HepG2 (cell line): ENCODE measurements around the gene SLAMF9. TPM values are rescaled to one million over a fixed set of nuclear protein-coding genes. Genes with fewer than 3 reads are reported as not detected.

Experiments
- ATAC-seq: fragments of 200-7000 bp; cut with Tn5 transposase; 3 replicates; pipeline ENCODE4 v1.9.1; 2020; ENCODE audit warnings: mild to moderate bottlenecking, moderate library complexity
- BruUV-seq: library from RNA; stranded (reverse); fragments of 400-500 nt; replicated peaks from 2 replicates; lab custom pipeline; 2021; lab: Mats Ljungman, UMichigan
- CTCF ChIA-PET: fragments of 300-600 bp; formaldehyde crosslinking; extraction: SDS; loops from one replicate; lab custom pipeline; 2021; ENCODE audit warnings: low total read pairs, inconsistent platforms, low intra/inter-chr PET ratio; lab: Yijun Ruan, JAX
- POLR2A ChIA-PET: fragments of 350-600 bp; sonication (Branson Sonifier 250); formaldehyde crosslinking; loops from one replicate; lab custom pipeline; 2020; ENCODE audit warnings: antibody characterized with exemption, inconsistent platforms; lab: Yijun Ruan, JAX
- DNase-seq: peaks from one replicate; pipeline ENCODE4 v3.0.0-alpha.2; 2015; ENCODE audit warnings: low spot score
- FAIRE-seq: peaks from 3 replicates; lab custom pipeline; 2011; peaks lifted over from hg19 to GRCh38; lab: Jason Lieb, UNC
- H2AFZ ChIP-seq: one replicate; pipeline ENCODE4 v1.6.1; 2011; ENCODE audit warnings: low read length, inconsistent platforms
- H3K27ac ChIP-seq: fragments of 300-600 bp; 3 replicates; pipeline ENCODE4 v1.8.0; 2011; ENCODE audit warnings: mixed run types, mild to moderate bottlenecking, mixed read lengths, low read length, inconsistent platforms; ENCODE audit not compliant: insufficient read depth; ENCODE audit errors: extremely low read length
- H3K27me3 ChIP-seq, 2 experiments: fragments of 200-600 bp in 1 of 2; 2 replicates in 1 of 2; 3 replicates in 1 of 2; pipeline versions ENCODE4 v1.6.0 to v1.8.0; 2011; ENCODE audit warnings: low read length in 2 of 2, mild to moderate bottlenecking in 2 of 2, moderate library complexity in 2 of 2, inconsistent platforms in 1 of 2; ENCODE audit not compliant: insufficient read depth in 2 of 2, control insufficient read depth in 1 of 2
- H3K36me3 ChIP-seq, 2 experiments: fragments of 200-600 bp in 1 of 2; replicated peaks in 1 of 2; 2 replicates in 1 of 2; 3 replicates in 1 of 2; pipeline versions ENCODE4 v1.5.1 to v1.8.0; 2011; ENCODE audit warnings: low read length in 2 of 2, inconsistent platforms in 1 of 2; ENCODE audit not compliant: insufficient read depth in 2 of 2, control insufficient read depth in 1 of 2
- H3K4me1 ChIP-seq: 2 replicates; pipeline ENCODE4 v1.5.1; 2012; ENCODE audit warnings: low read length, inconsistent platforms; ENCODE audit not compliant: insufficient read depth
- H3K4me2 ChIP-seq: 2 replicates; pipeline ENCODE4 v1.6.0; 2011; ENCODE audit warnings: low read depth, low read length, inconsistent platforms
- H3K4me3 ChIP-seq, 3 experiments: fragments of 200-600 bp in 1 of 3; sonication (generic), shearing (Covaris generic) in 1 of 3; replicated peaks in 1 of 3; 2 replicates each; pipeline ENCODE4 v1.5.1; 2011 to 2016; ENCODE audit warnings: low read length in 3 of 3, inconsistent platforms in 2 of 3, low read depth in 2 of 3, mild to moderate bottlenecking in 2 of 3, control low read depth in 1 of 3, mixed read lengths in 1 of 3; ENCODE audit not compliant: insufficient read depth in 1 of 3
- H3K79me2 ChIP-seq: one replicate; pipeline ENCODE4 v1.6.1; 2011; ENCODE audit warnings: low read length, inconsistent platforms; ENCODE audit not compliant: insufficient read depth
- H3K9ac ChIP-seq: 2 replicates; pipeline ENCODE4 v1.6.0; 2011; ENCODE audit warnings: mild to moderate bottlenecking, low read depth, low read length, inconsistent platforms; ENCODE audit not compliant: insufficient read depth
- H3K9me3 ChIP-seq: 2 replicates; pipeline ENCODE4 v1.5.1; 2012; ENCODE audit warnings: mild to moderate bottlenecking, low read length
- H4K20me1 ChIP-seq: 2 replicates; pipeline ENCODE4 v1.6.0; 2011; ENCODE audit warnings: inconsistent platforms, mild to moderate bottlenecking, low read length, moderate library complexity; ENCODE audit not compliant: insufficient read depth
- BORCS8-MEF2B ChIP-seq: sonication (generic); formaldehyde crosslinking; IDR thresholded peaks from 2 replicates; pipeline ENCODE4 v1.8.0; 2022; ENCODE audit warnings: mild to moderate bottlenecking, missing genetic modification reagents
- KDM4B ChIP-seq: sonication (generic); formaldehyde crosslinking; IDR thresholded peaks from 2 replicates; pipeline ENCODE4 v1.4.0; 2020; ENCODE audit warnings: missing genetic modification reagents
- MXD4 ChIP-seq: IDR thresholded peaks from 2 replicates; pipeline ENCODE4 v1.6.1; 2016; ENCODE audit warnings: mild to moderate bottlenecking, missing biosample characterization, missing genetic modification reagents
- SRSF4 ChIP-seq: fragments of 200-400 bp; formaldehyde crosslinking; IDR thresholded peaks from one replicate; pipeline ENCODE4 v1.6.1; 2018; ENCODE audit warnings: mild to moderate bottlenecking, low read depth, low read length, moderate library complexity; ENCODE audit not compliant: poor library complexity, severe bottlenecking
- TBX2 ChIP-seq: sonication (generic); formaldehyde crosslinking; IDR thresholded peaks from 2 replicates; pipeline ENCODE4 v1.5.0; 2020; ENCODE audit warnings: missing genetic modification reagents, mild to moderate bottlenecking, borderline replicate concordance
- ZNF550 ChIP-seq: sonication (generic); formaldehyde crosslinking; IDR thresholded peaks from 2 replicates; pipeline ENCODE4 v1.4.0; 2020; ENCODE audit warnings: mild to moderate bottlenecking, missing genetic modification reagents, borderline replicate concordance
- ZNF564 ChIP-seq: sonication (generic); formaldehyde crosslinking; IDR thresholded peaks from 2 replicates; pipeline ENCODE4 v1.8.1; 2023; ENCODE audit warnings: mild to moderate bottlenecking, missing genetic modification reagents
- ZNF567 ChIP-seq: sonication (generic); formaldehyde crosslinking; IDR thresholded peaks from 2 replicates; pipeline ENCODE4 v1.8.1; 2023; ENCODE audit warnings: mild to moderate bottlenecking, missing genetic modification reagents, borderline replicate concordance
- WGBS: methylation state at CpG from one replicate; pipeline ENCODE4 v1.1.6; 2017; ENCODE audit warnings: low lambda C conversion rate; 5-methylcytosine and 5-hydroxymethylcytosine counted together
- in situ Hi-C: cut with HindIII; loops from 2 replicates; pipeline ENCODE4 v1.10.0; 2017; ENCODE audit warnings: low pct_unique_long_range_greater_than_20kb; ENCODE audit not compliant: extremely low pct_ligation_motif_present
- intact Hi-C: fragments of 100-400 bp; cut with micrococcal nuclease; formaldehyde crosslinking; loops from one replicate; pipeline ENCODE4 v1.10.0; 2022; ENCODE audit not compliant: unreplicated experiment
- polyA plus RNA-seq, 8 experiments: library from polyadenylated mRNA; depleted of rRNA in 3 of 8; stranded (reverse) in 7 of 8; unstranded in 1 of 8; fragments of >200 nt; fragmentation: Illumina TruSeq in 4 of 8; extraction: Trizol in 4 of 8; gene quantifications; 2 replicates each; pipeline versions ENCODE4 v1.2.1 to v1.2.3, GENCODE V29; 2011 to 2016; ENCODE audit warnings: low read depth in 4 of 8, missing spikeins in 1 of 8, mixed read lengths in 1 of 8; ENCODE audit not compliant: insufficient read depth in 1 of 8
- total RNA-seq, 5 experiments: library from RNA; depleted of rRNA; stranded (reverse); fragments of >200 nt; fragmentation: Illumina TruSeq; extraction: Trizol; gene quantifications; 2 replicates each; pipeline ENCODE4 v1.2.3, GENCODE V29; 2016; ENCODE audit warnings: low read depth in 1 of 5
- TF ChIP-seq, protein P1 (sequence below): sonication (generic); formaldehyde crosslinking; IDR thresholded peaks from 2 replicates; pipeline ENCODE4 v1.8.0; 2022; ENCODE audit warnings: missing genetic modification reagents, mild to moderate bottlenecking, moderate library complexity, borderline replicate concordance
- TF ChIP-seq, protein P2 (sequence below): fragments of 450-650 bp; IDR thresholded peaks from 2 replicates; pipeline ENCODE4 v1.6.1; 2016
- TF ChIP-seq, protein P3 (sequence below): sonication (generic); formaldehyde crosslinking; IDR thresholded peaks from 2 replicates; pipeline ENCODE4 v1.5.0; 2020; ENCODE audit warnings: missing genetic modification reagents
- TF ChIP-seq, protein P4 (sequence below): sonication (generic); formaldehyde crosslinking; IDR thresholded peaks from 2 replicates; pipeline ENCODE4 v1.4.0; 2020; ENCODE audit warnings: mild to moderate bottlenecking, missing genetic modification reagents

The SLAMF9 gene
- total and polyA plus RNA-seq, 2 of the 13 experiments (the other 11 are each of a cell fraction or from before 2014, with no cell fraction given): 0.82 TPM; not detected in 1

DNA sequence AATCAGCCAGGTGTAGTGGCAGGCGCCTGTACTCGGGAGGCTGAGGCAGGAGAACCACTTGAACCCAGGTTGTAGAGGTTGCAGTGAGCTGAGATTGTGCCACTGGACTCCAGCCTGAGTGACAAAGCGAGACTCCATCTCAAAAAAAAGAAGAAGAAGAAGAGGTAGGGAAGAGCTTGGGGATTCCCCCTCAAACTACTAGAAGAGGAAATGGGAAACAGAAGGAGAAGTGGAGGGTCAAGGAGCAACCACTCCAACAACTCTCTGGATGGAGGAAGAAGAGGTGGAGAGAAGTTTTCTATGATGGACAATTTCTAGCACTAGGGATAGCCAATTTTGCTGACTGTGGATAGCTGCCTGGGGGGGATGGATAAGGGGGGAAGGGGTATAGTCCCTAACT lies 14.9 kb upstream of the SLAMF9 start:
- Histone ChIP-seq H3K79me2 (no peaks in the 10 kb centered on the region), H4K20me1 (no peaks in the 10 kb centered on the region), H3K4me1 (peaks cover 32% of the 10 kb centered on the region), H3K9me3 (no peaks in the 10 kb centered on the region), H3K4me2 (no peak overlapping the region), H3K36me3 (no peaks in the 10 kb centered on the region), H3K4me3 (no peak overlapping the region), H3K27me3 (peaks cover 3 to 17% of the 10 kb centered on the region in 2 experiments; a peak in 4 of 5 replicates), H3K27ac (no peak overlapping the region), H3K9ac (no peak overlapping the region), H2AFZ (no peak overlapping the region)
- FAIRE-seq (no peak), ATAC-seq (no peak), DNase-seq (no peak)
- BruUV-seq: no TSS peak
- in situ Hi-C loops (no loop called here), intact Hi-C loops (no loop called here)
- 57% methylated on average over 3 of the region's 3 CpGs for WGBS
- no peak for TF ChIP-seq TBX2 (CRISPR knock-in tag)
- TF ChIP-seq, protein P1, sequence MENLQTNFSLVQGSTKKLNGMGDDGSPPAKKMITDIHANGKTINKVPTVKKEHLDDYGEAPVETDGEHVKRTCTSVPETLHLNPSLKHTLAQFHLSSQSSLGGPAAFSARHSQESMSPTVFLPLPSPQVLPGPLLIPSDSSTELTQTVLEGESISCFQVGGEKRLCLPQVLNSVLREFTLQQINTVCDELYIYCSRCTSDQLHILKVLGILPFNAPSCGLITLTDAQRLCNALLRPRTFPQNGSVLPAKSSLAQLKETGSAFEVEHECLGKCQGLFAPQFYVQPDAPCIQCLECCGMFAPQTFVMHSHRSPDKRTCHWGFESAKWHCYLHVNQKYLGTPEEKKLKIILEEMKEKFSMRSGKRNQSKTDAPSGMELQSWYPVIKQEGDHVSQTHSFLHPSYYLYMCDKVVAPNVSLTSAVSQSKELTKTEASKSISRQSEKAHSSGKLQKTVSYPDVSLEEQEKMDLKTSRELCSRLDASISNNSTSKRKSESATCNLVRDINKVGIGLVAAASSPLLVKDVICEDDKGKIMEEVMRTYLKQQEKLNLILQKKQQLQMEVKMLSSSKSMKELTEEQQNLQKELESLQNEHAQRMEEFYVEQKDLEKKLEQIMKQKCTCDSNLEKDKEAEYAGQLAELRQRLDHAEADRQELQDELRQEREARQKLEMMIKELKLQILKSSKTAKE (CRISPR knock-in tag): no peak
- no peak for TF ChIP-seq SRSF4
- no peak for TF ChIP-seq BORCS8-MEF2B (CRISPR knock-in tag)
- no peak for TF ChIP-seq MXD4 (CRISPR knock-in tag)
- no peak for TF ChIP-seq KDM4B
- CTCF ChIA-PET: no interaction called here
- POLR2A ChIA-PET: no interaction called here

DNA sequence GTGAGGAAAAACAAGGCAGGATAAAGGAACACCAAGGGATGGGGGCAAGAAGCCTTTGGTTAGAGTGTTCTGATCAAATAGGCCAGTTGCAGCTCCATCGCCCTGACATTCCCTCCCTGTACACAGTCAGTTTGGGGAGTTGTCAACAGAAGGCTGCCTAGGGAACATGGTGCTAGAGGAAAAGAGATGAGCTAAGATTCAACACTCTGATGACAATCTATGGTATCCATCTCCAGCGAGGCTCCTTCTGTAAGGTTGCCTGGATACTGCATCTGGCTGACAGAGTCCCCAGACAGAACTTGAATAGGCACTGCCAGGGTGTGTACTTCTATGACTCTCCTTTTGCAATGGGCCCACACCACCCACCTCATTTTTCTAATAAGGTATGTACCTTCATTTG lies 11.2 kb upstream of the SLAMF9 start:
- no peak for FAIRE-seq
- in situ Hi-C loops: no loop called here
- POLR2A ChIA-PET: no interaction called here
- TF ChIP-seq ZNF567 (CRISPR knock-in tag): no peak
- no peak for TF ChIP-seq ZNF550 (CRISPR knock-in tag)
- TF ChIP-seq, protein P2, sequence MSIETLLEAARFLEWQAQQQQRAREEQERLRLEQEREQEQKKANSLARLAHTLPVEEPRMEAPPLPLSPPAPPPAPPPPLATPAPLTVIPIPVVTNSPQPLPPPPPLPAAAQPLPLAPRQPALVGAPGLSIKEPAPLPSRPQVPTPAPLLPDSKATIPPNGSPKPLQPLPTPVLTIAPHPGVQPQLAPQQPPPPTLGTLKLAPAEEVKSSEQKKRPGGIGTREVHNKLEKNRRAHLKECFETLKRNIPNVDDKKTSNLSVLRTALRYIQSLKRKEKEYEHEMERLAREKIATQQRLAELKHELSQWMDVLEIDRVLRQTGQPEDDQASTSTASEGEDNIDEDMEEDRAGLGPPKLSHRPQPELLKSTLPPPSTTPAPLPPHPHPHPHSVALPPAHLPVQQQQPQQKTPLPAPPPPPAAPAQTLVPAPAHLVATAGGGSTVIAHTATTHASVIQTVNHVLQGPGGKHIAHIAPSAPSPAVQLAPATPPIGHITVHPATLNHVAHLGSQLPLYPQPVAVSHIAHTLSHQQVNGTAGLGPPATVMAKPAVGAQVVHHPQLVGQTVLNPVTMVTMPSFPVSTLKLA: no peak
- TF ChIP-seq, protein P3, sequence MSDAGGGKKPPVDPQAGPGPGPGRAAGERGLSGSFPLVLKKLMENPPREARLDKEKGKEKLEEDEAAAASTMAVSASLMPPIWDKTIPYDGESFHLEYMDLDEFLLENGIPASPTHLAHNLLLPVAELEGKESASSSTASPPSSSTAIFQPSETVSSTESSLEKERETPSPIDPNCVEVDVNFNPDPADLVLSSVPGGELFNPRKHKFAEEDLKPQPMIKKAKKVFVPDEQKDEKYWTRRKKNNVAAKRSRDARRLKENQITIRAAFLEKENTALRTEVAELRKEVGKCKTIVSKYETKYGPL (CRISPR knock-in tag): no peak
- TF ChIP-seq, protein P4, sequence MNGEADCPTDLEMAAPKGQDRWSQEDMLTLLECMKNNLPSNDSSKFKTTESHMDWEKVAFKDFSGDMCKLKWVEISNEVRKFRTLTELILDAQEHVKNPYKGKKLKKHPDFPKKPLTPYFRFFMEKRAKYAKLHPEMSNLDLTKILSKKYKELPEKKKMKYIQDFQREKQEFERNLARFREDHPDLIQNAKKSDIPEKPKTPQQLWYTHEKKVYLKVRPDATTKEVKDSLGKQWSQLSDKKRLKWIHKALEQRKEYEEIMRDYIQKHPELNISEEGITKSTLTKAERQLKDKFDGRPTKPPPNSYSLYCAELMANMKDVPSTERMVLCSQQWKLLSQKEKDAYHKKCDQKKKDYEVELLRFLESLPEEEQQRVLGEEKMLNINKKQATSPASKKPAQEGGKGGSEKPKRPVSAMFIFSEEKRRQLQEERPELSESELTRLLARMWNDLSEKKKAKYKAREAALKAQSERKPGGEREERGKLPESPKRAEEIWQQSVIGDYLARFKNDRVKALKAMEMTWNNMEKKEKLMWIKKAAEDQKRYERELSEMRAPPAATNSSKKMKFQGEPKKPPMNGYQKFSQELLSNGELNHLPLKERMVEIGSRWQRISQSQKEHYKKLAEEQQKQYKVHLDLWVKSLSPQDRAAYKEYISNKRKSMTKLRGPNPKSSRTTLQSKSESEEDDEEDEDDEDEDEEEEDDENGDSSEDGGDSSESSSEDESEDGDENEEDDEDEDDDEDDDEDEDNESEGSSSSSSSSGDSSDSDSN: no peak
- TF ChIP-seq ZNF564 (CRISPR knock-in tag): no peak

More for the DNA sequence above, 11.2 kb upstream of the SLAMF9 start:
- no peak for DNase-seq
- H3K79me2 ChIP-seq: no peaks in the 10 kb centered on the region
- no peak for ATAC-seq
- no TSS peak for BruUV-seq
- H3K4me3 ChIP-seq: no peak overlapping the region
- H3K27me3 ChIP-seq: peaks cover 0 to 23% of the 10 kb centered on the region in 2 experiments; a peak in 4 of 5 replicates
- intact Hi-C loops: no loop called here
- H3K27ac ChIP-seq: no peak overlapping the region
- H3K9ac ChIP-seq: no peak overlapping the region
- H3K4me1 ChIP-seq: peaks cover 9% of the 10 kb centered on the region
- no peak overlapping the region for H3K4me2 ChIP-seq
- no peaks in the 10 kb centered on the region for H4K20me1 ChIP-seq
- WGBS: 21% methylated on average over 2 of the region's 2 CpGs
- no peak overlapping the region for H2AFZ ChIP-seq
- no peaks in the 10 kb centered on the region for H3K36me3 ChIP-seq
- CTCF ChIA-PET: no interaction called here
- no peaks in the 10 kb centered on the region for H3K9me3 ChIP-seq
